ENCODE measurements around the gene SPATA2L. TPM values are rescaled to one million over a fixed set of nuclear protein-coding genes. Genes with fewer than 3 reads are reported as not detected.
"Not testable (repeated sequence)": the region's sequence is repeated elsewhere in the genome, so short reads cannot be mapped to it uniquely, and the experiment has no call there.

SPATA2L gene
- total and polyA plus RNA-seq, 2 experiments from 2014 or later: 12.3 to 25.2 TPM

DNA sequence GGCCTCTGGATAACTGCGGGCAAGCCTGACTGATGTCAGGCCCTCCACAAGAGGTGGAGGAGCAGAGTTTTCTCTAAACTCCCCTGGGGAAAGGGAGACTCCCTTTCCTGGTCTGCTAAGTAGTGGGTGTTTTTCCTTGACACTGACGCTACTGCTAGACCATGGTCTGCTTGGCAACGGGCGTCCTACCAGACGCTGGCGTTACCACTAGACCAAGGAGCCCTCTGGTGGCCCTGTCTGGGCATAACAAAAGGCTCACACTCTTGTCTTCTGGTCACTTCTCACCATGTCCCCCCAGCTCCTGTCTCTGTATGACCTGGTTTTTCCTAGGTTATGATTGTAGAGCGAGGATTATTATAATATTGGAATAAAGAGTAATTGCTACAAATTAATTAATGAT is 34.5 kb downstream of the SPATA2L start:
- H3K27me3 ChIP-seq; H3K36me3 ChIP-seq; H3K4me1 ChIP-seq (ENCODE audit: low read depth); H3K9me3 ChIP-seq (ENCODE audit: low read depth); H3K4me3 ChIP-seq; H3K27ac ChIP-seq: not testable (repeated sequence)
- TF ChIP-seq, protein P1, sequence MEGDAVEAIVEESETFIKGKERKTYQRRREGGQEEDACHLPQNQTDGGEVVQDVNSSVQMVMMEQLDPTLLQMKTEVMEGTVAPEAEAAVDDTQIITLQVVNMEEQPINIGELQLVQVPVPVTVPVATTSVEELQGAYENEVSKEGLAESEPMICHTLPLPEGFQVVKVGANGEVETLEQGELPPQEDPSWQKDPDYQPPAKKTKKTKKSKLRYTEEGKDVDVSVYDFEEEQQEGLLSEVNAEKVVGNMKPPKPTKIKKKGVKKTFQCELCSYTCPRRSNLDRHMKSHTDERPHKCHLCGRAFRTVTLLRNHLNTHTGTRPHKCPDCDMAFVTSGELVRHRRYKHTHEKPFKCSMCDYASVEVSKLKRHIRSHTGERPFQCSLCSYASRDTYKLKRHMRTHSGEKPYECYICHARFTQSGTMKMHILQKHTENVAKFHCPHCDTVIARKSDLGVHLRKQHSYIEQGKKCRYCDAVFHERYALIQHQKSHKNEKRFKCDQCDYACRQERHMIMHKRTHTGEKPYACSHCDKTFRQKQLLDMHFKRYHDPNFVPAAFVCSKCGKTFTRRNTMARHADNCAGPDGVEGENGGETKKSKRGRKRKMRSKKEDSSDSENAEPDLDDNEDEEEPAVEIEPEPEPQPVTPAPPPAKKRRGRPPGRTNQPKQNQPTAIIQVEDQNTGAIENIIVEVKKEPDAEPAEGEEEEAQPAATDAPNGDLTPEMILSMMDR (IDR thresholded peaks at IDR 0.05; ENCODE audit: low read depth, low read length): peak; percentile 51
- peak in 1 of 2 donors; percentile 61 for DNase-seq (ENCODE audit: low read depth in 1 of 2, low spot score in 1 of 2)

DNA sequence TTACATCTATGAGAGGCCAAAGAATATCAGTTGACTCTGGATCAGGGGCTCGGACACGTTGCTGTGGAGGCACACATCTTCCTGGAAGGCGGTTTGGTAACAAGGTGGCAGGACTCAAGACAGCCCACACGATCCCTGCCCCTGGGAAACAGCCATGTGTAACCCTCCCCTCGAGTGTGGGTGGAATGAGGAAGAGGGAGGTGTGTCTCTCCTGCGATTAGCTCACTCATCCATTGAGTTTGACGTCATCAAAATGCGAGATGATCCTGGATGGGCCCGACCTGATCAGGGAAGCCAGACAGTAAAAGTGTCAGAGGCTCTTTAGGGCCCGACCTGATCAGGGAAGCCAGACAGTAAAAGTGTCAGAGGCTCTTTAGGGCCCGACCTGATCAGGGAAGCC is 37.3 kb downstream of the SPATA2L start:
- H3K36me3 ChIP-seq; H3K4me1 ChIP-seq (ENCODE audit: low read depth); H3K27me3 ChIP-seq; H3K4me3 ChIP-seq; H3K27ac ChIP-seq; DNase-seq (ENCODE audit: low read depth in 1 of 2, low spot score in 1 of 2); H3K9me3 ChIP-seq (ENCODE audit: low read depth): not testable (repeated sequence)

DNA sequence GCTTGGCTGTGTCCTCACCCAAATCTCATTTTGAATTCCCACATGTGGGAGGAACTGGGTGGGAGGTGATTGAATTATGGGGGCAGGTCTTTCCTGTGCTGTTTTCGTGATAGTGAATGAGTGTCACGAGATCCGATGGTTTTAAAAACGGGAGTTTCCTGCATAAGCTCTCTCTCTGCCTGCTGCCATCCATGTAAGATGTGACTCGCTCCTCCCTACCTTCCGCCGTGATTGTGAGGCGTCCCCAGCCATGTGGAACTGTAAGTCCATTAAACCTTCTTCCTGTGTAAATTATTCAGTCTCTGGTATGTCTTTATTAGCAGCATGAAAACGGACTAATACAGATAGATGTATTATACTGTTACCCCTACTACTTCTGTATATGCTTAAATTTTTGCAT is 40.3 kb downstream of the SPATA2L start:
- H3K9me3 ChIP-seq (ENCODE audit: low read depth): no peaks in the 10 kb centered on the region
- H3K27me3 ChIP-seq: no peaks in the 10 kb centered on the region
- no peak overlapping the region for H3K27ac ChIP-seq
- DNase-seq (ENCODE audit: low read depth in 1 of 2, low spot score in 1 of 2): no peak
- H3K36me3 ChIP-seq: peaks cover 3% of the 10 kb centered on the region
- H3K4me1 ChIP-seq (ENCODE audit: low read depth): peaks cover 4% of the 10 kb centered on the region
- TF ChIP-seq, protein P1 (IDR thresholded peaks at IDR 0.05; ENCODE audit: low read depth, low read length): no peak
- no peak overlapping the region for H3K4me3 ChIP-seq

DNA sequence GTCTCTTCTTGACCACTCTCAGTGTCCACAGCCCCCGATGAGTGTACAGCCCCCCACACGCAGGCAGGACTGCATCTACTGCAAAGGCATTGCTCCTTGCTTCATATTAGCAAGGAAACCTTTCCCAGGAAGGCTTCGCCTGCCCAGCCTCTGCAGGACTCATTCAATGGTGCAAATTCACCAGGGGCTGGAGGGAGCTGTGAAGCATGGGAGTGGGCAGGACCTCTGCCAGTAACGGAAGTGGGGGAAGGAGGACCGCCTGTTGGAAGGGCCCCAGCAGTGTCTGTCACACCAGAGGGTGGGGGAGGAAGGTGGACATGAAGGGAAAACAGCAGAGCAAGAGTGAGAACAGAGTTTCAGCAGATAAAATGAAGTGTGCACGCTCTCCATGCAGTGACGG is 41.4 kb downstream of the SPATA2L start:
- H3K4me1 ChIP-seq (ENCODE audit: low read depth): peaks cover 4% of the 10 kb centered on the region
- TF ChIP-seq, protein P1 (IDR thresholded peaks at IDR 0.05; ENCODE audit: low read depth, low read length): no peak
- no peaks in the 10 kb centered on the region for H3K9me3 ChIP-seq (ENCODE audit: low read depth)
- no peak overlapping the region for H3K4me3 ChIP-seq
- peaks cover 3% of the 10 kb centered on the region for H3K36me3 ChIP-seq
- H3K27me3 ChIP-seq: no peaks in the 10 kb centered on the region
- peak in 1 of 2 donors; percentile 12 for DNase-seq (ENCODE audit: low read depth in 1 of 2, low spot score in 1 of 2)
- H3K27ac ChIP-seq: no peak overlapping the region

DNA sequence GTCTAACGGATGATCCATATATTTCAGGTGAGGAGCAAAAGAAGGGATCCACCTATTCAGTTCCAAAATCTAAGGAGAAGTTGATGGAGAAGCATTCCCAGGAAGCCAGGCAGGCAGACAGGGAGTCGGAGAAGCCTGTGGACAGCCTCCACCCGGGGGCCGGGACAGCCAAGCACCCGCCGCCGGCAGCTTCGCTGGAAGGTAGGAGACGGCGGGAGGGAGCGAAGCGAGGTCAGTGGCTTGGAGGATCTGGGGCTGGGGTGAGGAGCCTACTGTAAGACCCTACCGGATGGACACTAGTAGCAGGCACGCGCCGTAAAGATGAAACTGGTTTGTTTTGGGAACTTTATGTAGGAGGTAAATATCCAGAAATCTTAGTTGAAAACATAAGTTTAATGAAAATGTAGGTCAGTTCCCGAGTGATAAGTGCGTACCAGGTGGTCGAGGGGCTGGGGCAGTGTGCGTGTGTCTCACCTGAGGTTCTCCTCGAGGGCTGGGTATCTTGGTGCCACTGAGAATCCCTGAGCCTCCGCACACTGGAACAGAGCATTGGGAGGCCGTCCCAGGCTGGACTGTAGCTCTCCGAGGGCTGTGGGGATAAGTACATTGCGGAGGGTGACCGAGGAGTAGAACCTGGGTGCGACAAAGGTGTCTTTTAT is 43.2 kb downstream of the SPATA2L start:
- Histone ChIP-seq H3K27me3 (no peaks in the 10 kb centered on the region), H3K4me1 (ENCODE audit: low read depth) (peaks cover 4% of the 10 kb centered on the region), H3K9me3 (ENCODE audit: low read depth) (no peaks in the 10 kb centered on the region), H3K27ac (peak overlapping the region; percentile 0), H3K4me3 (peak overlapping the region; percentile 90), H3K36me3 (peaks cover 3% of the 10 kb centered on the region)
- TF ChIP-seq, protein P1 (IDR thresholded peaks at IDR 0.05; ENCODE audit: low read depth, low read length): no peak
- DNase-seq (ENCODE audit: low read depth in 1 of 2, low spot score in 1 of 2): peak; percentile 11 to 48

DNA sequence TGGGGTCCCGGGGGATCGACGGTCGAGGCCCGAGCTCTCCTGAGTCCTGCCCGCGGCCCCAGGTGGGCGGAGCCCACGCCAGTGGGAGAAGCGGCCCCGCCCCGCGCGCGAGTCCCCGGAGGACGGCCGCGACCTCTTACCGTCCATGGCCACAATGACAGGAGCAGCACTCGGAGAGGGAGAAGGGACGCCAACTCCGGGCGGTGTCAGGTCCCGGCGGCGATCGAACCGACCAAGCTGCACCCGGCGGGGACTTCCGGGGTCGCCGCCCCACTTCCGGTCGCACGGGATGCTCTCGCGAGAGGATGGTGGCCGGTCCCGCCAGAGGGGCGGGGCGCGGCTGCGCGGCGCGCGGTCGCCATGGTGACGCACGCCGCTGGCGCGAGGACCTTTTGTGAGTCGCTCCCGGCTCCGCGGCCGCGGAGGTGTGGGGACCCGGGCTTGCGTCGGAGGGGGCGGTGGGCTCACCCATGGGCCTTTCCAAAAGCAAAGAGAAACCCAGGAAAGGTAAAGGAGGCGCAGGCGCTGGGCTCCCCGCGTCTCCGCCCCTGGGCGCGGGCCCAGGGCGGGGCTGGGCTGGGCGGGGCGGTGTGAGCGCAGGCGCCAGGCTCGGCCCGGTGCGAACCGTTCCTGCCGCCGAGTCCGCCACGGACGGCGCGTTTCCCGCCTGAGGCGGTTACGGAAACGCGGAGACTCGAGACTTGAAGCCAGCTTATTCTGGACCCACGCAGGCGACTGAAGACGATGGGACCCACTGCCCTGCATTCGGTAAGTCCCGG is 43.9 kb downstream of the SPATA2L start, which contains the start of the genes CHMP1A and SPATA33:
Gene CHMP1A, minus strand, starts transcription at position 267 of the 779 bp plus-strand sequence. Its CDS starts 120 bp downstream, at position 147.
Gene SPATA33, plus strand, starts transcription at position 395 of the 779 bp plus-strand sequence. Its CDS starts 76 bp downstream, at position 471.
- Histone ChIP-seq H3K4me1 (ENCODE audit: low read depth) (peaks cover 4% of the 10 kb centered on the region), H3K27me3 (no peaks in the 10 kb centered on the region), H3K9me3 (ENCODE audit: low read depth) (no peaks in the 10 kb centered on the region), H3K4me3 (peak within 1 kb of the TSS; percentile 90), H3K36me3 (peaks cover 3% of the 10 kb centered on the region), H3K27ac (peak within 1 kb of the TSS; percentile 24)
- peak; percentile 89 to 93 for DNase-seq (ENCODE audit: low read depth in 1 of 2, low spot score in 1 of 2)
- TF ChIP-seq, protein P1 (IDR thresholded peaks at IDR 0.05; ENCODE audit: low read depth, low read length): no peak

All from cardiac muscle cell (in vitro differentiated cells and primary cell).